Right renal cortex interstitium (tissue), 3 donors: ENCODE measurements around the gene COG5. TPM values are rescaled to one million over a fixed set of nuclear protein-coding genes. Genes with fewer than 3 reads are reported as not detected.

ENCODE experiments used
- DNase-seq, 3 donors: peaks; one replicate each; pipeline ENCODE4 v3.0.0-alpha.2; 2013; ENCODE audit warnings: low read depth in 3 of 3, low spot score in 2 of 3
- polyA plus RNA-seq, 3 donors: library from polyadenylated mRNA; unstranded; fragments of 120-200 nt; gene quantifications; one replicate each; pipeline ENCODE4 v1.2.1, GENCODE V29; 2013; ENCODE audit not compliant: insufficient read length in 3 of 3

COG5 gene
- polyA plus RNA-seq, result 10 to 100 TPM; 31.1 to 44.2 (median 33.2) TPM

DNA sequence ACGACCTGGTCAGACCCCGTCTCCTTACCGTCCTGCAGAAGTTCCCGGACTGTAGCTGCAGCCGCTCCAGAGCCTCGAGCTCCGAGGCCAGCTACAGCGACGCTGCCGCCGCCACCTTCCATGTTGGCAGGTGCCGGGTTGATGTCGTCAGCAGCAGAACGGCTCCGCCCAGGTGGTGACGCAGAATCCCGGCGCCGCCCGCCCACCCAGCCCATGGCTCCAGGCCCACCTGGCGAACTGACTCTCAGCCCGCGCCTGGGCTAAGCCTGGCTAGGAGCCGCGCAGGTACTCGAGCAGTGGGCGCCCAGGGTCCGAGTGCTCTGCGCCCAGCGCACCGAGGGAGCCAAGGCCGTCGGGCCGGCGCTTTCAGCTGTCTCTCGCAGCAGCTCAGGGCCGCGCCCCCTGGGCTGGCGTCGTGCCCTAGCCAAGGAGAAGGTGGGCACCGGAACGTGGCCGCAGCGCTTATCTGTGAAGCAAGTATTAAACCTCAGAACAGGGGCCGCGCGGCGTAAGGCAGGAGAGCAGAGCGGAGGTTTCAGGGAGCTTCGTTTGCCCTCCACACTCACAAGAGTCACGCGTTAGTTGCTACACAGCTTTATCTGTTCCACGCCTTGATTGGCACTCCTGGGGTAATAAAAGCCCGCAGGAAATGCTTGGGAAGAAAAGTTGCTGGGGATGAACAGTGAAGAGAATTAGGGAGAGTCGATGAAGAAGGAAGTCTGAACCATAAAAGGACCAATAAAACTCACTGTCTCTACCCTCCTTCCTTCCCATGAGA, at the start of gene COG5, which contains the start of gene DUS4L:
Gene COG5, minus strand, starts transcription at position 146 of the 778 bp plus-strand sequence. Its CDS starts 24 bp downstream, at position 122.
Gene DUS4L, plus strand, starts transcription at position 197 of the 778 bp plus-strand sequence. CDS start 3,100 bp downstream, outside the sequence.
- DNase-seq, result peak in 2 of 3 donors; percentile 78 to 80

DNA sequence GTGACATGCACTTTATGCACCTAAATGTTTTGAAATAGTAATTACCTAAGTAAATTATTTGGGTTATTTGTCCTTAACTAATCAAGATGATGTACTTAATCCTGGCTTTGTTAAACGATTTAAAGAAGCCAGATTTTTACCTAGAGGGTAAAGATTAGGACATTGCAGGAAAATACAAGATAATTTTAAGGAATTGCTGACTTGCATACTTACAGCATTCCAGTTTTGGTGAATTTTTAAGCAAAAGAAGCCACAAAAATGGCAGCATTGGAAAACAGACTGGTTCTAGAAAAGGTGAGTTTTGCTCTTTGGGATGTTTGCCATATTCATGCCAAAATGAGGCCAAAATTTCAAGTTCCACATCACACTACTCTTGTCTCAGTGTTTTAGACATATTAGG, 49.7 kb upstream of the COG5 start:
- no peak for DNase-seq

DNA sequence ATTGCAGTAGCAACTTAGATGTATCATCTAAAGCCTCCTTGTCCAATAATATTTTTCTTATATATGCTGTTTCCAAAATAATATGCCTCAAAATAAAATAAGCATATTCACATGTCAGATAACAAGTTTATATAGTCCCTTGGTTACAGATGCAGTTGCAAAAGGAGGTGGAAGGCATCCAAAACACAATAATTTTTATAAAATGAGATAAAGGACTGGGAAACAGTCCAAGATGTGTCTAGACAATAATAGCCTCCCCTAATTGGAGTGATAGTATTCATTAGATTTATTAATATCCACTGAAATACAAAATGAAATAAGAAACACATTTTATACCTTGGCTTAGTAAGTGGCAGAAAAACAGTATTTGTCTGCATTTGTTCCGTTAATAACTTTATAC, 46.6 kb upstream of the COG5 start:
- no peak for DNase-seq

DNA sequence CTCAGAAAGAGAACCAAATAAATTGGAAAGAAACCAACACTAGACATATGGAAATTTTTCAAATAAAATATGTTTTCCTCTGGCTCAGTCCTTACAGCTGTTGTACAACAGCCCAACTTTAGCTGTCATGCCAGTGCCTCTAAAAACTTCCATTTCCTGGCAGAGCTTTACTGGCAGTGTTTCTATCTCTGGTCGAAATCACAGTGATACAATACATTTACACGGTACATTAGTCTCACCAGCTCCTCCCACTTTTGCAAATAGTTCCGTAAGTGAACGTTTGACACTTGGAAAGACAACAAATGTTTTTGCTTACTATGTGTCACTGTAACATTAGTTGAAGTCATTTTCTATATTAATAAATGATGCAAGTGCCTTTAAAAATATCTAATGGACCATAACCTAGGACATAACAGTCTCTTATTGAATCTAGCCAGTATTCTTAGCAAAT, 46.1 kb upstream of the COG5 start:
- no peak for DNase-seq

DNA sequence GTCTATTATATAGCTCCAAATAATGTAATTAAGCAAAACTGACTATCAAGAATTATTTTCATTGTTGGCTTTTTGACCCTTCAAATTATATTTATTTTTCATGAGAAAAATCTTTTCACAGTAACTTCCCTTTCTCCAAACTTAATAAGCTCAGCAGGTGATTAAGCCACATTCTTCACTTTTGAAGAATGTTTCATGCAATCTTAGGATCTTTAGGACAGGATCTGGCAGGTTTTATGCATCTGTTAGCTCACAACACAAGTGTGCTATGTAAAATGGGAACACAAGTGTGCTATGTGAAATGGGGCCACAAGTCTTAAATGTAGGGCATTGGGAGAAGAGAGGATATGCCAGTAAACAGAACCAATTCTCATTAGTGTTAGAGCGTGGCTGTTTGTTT, 42.6 kb upstream of the COG5 start:
- no peak for DNase-seq

DNA sequence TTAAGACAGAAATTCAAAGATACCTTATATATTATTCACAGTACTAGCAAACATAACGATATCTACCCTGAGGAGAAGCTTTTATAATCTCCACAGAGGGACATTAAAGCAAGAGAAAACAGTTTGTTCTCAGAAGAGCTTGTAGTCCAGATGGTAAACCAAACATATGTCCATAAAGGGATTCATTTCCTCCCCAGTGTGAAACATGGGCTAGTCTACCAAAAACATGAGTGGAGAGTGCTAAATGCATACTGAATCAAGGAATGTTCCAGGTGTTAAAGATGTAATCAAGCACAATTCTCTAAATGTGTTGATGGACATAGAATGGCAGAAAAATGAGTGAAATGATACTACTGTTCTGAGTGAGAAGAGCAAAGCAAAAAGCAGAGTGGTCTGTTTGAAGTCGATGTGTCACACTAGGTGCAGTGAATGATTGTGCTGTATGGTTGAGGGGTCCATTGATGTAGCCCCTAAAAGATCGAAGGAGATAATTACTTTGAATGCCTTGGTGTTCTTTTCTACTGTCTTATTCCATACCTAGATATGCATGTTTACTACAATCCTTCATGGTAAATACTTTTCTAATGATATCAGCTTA, 41.6 kb upstream of the COG5 start:
- DNase-seq, result no peak

DNA sequence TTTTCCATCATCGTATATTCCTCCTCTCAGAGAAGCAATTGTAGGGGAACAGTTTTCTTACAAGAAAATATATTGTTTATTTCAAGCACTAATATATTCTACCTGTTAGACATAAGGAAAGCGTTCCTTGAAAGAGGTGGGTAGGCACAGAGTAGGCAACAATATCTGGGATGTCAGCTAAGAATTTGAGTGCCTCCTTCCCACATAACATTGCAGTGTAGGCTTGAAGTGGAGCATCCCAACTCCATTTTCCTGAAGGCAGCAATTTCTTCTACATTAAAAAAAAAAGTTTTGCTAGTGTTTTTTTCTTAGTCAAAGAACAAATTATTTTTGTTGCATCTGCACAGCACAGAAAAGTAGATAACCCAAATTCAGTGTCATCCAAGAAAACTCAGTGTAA, 37.1 kb upstream of the COG5 start:
- no peak for DNase-seq

DNA sequence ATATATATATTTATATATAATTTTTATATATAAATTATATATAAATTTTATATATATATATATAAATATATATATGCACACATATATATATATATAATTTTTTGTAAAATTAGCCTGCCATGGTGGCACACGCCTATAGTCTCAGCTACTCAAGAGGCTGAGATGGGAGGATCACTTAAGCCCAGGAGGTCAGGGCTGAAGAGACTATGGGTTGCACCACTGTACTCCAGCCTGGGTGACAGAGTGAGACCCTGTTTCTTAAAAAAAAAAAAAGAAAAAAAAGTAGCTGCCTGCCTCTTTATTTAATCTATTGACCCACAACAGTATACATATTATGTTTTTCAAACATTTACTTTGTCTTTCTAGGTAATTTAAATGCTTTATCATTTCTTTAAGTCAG, 35.5 kb upstream of the COG5 start:
- no peak for DNase-seq

DNA sequence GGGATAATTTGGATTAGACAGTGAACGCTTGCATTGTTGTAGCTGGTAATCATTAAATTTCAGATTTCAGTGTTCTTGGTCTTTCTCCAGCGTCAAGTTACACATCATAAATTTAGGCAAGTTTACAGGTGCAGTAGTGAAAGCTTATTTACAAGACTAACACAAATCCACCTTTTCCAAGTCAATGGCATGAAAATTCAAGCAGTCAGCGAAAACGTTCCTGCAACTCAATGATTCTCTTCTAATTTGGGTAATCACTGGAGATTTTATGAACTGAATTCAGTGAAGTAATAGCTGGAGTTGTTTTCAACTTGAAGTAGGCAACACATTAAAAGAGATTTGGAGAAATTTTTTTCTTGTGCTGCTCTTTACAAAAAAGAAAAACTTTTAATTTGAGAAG, 34.2 kb upstream of the COG5 start:
- DNase-seq, result no peak

DNA sequence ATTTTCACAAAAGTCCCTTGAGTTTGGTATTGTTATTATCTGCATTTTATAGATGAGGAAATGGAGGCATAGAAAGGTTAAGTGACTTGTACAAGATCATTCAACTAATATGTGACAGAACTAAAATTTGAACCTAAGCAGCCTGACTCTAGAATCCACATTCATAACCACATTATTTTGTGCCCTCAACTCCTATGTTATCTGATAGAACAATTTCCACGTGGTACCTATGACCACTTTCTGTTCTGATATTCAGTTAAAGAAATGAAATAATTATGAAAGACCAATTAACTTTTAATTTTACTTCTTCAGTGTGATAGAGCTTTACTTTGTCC, 33.8 kb upstream of the COG5 start:
- DNase-seq, result no peak

DNA sequence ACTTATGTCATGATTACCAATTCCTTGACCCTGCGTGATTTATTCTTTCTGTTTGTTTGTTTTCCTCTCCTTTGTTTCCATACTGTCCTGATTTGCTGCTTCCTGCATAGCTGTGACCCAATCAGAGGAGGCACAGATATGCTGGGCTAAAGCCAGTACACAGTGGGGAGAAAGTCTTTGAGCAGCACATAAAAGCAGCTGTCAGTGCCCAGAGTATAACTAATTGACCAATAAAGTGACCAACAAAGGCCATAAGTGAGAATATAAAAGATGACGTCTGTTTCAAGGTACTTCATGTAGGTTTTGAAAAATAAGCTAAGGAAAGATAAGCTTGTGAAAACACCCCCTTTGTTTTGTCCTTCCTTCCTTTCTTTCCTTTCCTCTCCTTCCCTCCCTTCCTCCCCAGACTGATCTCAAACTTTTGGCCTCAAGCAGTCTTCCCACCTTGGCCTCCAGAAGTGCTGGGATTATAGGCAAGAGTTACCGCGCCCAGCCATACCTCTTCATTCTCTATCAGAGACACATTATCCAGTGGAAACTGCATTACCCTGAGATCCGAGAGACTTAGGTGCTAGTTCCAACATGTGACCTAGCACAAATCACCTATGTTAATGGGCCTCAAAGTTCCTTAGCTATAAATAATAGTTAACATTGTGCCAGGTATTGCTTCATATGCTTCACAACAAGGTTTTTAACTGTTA, 33.3 kb upstream of the COG5 start:
- DNase-seq, result no peak

DNA sequence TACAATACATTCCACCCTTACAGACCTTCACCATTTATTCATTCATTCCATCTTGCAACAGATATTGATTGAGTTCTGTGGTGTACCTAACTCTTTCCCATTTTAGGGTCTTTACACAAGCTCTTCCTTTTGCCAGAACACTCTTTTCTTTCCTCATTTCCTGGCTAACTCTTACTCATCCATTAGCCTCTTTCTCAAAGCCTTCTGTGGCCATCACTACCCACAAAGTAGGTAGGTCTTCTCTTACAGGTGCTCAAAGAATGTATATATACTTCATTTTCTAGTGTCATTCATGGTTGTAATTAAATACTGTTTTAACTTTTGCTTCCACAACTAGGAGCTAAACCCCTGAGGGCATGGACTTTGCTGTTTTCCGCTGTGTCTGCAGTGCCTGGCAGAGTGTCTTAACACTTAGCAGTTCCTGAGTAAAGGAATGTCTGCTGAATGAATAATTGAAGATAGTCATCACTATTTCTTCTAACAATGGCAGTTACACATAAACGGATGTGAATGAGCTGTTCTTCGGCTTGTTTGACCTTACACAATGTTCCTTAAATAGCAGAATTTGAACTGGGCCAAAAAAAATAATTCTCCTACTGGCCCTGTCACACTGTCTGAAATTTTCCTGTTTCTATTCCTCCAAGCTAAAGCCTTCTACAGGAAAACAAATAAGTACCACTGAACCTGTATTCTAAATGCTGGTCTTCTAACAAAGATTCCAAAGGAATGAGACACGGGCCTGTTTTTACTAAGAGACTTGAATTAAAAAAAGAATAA, 31.4 kb upstream of the COG5 start:
- DNase-seq, result no peak

DNA sequence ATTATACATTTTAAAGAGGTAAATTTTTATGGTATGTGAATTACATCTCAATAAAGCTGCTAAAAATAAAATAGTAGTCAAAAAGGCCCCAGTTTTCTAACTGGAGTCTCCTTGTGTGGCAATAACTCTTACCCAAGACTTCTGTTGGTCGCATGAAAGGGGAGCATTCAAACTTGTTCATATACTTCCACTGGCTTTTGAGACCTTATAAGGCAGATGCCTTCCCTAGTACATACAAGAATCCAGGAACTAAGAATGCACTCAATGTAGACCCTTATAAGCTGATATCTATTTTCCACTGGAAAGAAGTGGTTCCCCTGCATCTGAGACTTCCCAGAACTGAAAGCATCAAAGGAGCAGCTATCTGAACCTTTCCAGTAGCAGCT, 29.3 kb upstream of the COG5 start:
- no peak for DNase-seq

DNA sequence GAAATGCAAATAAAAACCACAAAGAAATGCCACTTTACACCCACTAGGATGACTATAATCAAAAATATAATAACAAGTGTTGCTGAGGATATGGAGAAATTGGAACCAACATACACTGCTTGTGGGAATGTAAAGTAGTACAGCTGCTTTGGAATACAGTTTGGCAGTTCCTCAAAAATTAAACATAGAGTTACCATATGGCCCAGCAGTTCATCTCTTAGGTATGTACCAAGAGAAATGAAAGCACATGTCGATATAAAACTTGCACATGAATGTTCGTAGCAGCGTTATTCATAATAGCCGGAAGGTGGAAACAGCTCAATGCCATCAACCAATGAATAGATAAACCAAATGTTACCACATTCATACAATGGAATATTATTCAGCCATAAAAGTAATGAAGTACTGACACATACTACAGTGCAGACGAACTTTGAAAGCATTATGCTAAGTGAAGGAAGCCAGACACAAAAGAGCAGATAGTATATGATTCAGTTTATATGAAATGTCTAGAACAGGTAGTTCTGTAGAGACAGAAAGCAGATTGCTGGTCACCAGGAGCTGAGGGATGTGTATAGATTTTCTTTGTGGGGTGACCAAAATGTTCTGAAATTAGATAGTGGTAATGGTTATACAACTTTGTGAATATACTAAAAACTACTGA, 28.8 kb upstream of the COG5 start:
- no peak for DNase-seq

DNA sequence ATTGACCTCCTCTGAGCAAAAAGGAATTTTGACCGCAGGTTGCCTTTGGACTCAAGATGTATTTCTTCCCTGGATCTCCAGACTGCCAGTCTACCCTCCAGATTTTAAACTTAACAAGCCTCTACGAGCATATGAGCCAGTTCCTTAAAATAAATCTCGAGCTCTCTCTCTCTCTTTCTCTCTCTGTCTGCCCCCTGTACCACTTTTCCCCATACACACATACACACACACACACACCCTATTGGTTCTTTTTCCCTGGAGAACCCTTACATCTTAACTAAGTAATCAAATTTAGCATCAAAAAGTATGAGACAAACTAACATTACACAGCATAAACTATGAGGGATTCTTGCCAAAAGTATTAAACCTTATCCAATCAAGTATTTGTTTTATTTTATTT, 27.7 kb upstream of the COG5 start:
- no peak for DNase-seq

DNA sequence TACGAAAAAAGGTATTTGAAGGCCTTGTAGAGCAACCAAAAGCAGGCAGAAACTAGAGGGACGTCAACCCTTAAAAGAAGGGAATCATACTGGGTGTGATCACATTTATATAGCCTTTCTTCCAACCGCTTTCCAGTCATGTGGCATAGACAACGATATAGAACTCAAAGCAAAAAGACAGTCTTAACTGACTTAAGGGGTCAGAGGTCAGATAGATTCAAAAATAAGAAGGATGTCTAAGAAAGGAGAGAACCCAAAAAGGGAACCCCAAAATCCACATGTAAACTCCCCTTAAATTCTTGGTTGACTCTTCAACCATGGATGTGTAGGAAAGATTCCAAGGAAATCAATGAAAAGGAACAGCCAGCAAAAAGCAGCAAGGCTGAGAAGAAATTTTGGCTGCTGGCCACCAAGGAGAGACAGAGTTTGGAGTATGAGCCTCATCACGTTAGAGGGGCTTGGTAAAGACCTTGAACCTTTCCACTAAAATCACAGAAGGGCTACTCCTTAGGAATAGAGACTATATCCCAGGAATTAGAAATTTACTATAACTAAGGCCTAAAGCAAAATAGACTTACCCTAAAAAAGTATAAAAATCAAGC, 24.9 kb upstream of the COG5 start:
- DNase-seq, result no peak

DNA sequence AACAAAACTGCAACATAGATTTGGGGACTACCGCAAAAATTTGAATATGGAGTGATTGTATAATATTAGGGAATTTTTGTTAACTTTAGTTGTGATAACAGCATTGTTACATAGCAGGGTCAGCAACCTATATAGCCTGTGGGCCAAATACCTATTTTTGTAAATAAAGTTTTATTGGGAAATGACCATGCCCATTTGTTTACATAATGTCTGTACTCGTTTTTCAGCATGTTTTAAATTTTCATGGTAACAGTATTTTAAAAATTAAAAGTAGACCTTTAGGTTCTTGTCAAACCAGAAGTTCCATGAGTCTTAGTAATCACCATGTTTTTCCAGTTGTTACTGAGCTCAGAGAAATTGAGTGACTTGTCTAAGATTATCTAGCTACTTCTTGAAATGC, 21.0 kb upstream of the COG5 start:
- no peak for DNase-seq

DNA sequence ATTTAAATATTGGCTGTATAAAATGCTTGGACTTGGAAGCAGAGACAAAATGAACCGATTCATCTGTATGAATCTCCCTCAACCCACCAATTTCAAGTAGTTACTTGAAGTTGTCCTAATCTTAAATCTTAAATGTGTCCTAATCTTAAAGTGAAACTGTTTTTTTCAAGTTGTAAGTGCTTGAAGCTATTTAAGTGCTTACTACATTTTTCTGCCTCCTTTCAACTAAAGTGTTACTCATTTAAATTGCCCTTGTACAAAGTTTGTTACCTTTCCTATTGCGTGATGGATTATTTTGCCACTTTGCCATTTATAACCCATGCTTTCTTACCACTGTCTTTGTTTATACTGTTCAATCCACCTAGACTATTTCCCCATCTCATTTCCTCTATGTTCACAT, 19.2 kb upstream of the COG5 start:
- no peak for DNase-seq

DNA sequence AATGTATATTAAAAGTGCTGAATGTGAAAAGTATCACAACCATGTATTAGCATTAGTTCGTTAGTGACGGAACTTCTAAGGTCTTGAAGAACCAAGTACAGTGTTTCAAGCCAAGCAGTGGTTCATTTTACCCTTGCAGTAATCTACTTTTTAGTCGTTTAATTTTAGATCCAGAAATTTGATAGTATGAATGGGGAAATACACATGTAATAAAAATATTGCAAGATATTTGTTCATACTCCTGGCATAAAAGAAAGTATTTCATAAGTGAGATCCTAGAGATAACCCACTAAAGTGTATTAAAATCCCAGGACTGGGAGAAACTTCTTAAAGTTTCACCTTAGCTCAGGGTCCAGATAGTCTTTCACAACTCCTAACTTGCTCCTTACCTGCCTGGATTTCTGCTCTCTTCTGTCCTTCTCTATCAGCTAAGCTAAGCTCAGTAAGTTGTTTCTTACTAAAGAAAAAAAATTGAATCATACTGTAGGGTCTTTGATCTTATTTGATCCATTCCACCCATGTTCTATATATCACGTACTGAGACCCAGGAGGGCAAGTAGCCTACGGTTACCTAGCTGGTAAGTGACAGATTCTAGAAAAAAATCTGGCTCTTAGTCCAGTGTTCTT, 17.8 kb upstream of the COG5 start:
- no peak for DNase-seq
